ENCODE measurements around the gene OBSCN.

- TF ChIP-seq EZH2phosphoT487 (IDR thresholded peaks at IDR 0.05; ENCODE audit: borderline replicate concordance, low read length) (no peak), CTCF (conservative IDR thresholded peaks at IDR 0.05; ENCODE audit: low read depth, low read length) (no peak)
Measured at GRCh38 chr1:228261706-228262105, 53.9 kb downstream of the OBSCN start.

Data from PC-3 (cell line).